22Rv1 (cell line): ENCODE results near the gene SLC9C2.

Experiments
- H3K27ac ChIP-seq: fragments of 450-650 bp; 2 replicates; pipeline ENCODE4 v1.5.1; 2017
- CTCF ChIP-seq: fragments of 450-650 bp; IDR thresholded peaks from 2 replicates; pipeline ENCODE4 v1.5.1; 2017; ENCODE audit warnings: mild to moderate bottlenecking
- ZFX ChIP-seq: fragments of 450-650 bp; IDR thresholded peaks from 2 replicates; pipeline ENCODE4 v1.6.1; 2017; ENCODE audit warnings: antibody characterized with exemption, borderline replicate concordance

Gene SLC9C2

GRCh38 chr1:173554089-173554488, 48.8 kb downstream of the SLC9C2 start:
- H3K27ac ChIP-seq = no peak overlapping the region
- TF ChIP-seq CTCF (no peak), ZFX (no peak)

GRCh38 chr1:173553312-173553711, 49.6 kb downstream of the SLC9C2 start:
- no peak overlapping the region for H3K27ac ChIP-seq
- TF ChIP-seq CTCF (no peak), ZFX (no peak)

- TF ChIP-seq ZFX (no peak), CTCF (no peak)
- no peak overlapping the region for H3K27ac ChIP-seq
These were observed 51.2 kb downstream of the SLC9C2 start for GRCh38 chr1:173551699-173552098.

GRCh38 chr1:173549813-173550212, 53.1 kb downstream of the SLC9C2 start:
- H3K27ac ChIP-seq = no peak overlapping the region
- TF ChIP-seq ZFX (no peak), CTCF (no peak)

- H3K27ac ChIP-seq = no peak overlapping the region
- TF ChIP-seq ZFX (no peak), CTCF (no peak)
These were observed 57.2 kb downstream of the SLC9C2 start for GRCh38 chr1:173545688-173546087.

GRCh38 chr1:173536223-173536622, 66.6 kb downstream of the SLC9C2 start:
- no peak for TF ChIP-seq ZFX
- TF ChIP-seq CTCF = no peak
- no peak overlapping the region for H3K27ac ChIP-seq

- TF ChIP-seq ZFX = no peak
- no peak for TF ChIP-seq CTCF
These were observed 70.6 kb downstream of the SLC9C2 start for GRCh38 chr1:173532237-173532636.

More at GRCh38 chr1:173532237-173532636, 70.6 kb downstream of the SLC9C2 start:
- H3K27ac ChIP-seq = no peak overlapping the region
